Measurements from ENCODE around the gene NUP58. TPM values are rescaled to one million over a fixed set of nuclear protein-coding genes. Genes with fewer than 3 reads are reported as not detected.
A peak's percentile ranks its signal among the peaks of the same experiment; 100 is the strongest.

NUP58 gene
- total RNA-seq, 3 donors from 2014 or later, result 35.0 to 81.5 (median 68.2) TPM

DNA sequence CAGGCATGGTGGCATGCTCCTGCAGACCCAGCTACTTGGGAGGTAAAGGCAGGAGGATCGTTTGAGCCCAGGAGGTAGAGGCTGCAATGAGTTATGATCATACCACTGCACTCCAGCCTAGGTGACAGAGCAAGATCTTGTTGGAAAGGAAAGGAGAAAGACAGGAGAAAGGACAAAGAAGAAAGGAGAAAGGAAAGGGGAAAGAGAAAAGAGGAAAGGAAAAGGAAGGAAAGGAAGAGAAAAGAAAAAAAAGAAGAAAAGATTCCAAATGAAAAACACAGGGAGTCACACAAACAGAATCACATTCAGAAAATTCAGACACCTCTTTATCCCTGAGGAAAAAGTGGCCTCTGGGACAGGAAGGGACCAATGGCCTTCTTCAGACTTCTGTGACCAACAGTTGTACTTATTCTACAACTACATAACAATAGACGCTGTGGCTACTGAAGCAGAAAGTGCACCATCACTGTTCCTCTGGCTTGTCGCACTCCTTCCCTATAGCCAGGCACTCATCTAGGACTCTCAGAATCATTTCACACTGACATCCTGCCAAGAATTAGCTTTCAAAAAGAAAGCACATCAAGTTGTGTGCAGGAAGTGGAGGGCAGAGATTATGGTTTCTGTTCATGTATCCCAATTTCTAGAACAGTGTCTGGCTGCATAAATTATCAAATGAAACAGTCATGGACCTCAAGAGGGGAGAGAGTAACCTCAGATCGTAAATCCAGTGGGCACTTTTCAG is 20.1 kb upstream of the NUP58 start:
- TF ChIP-seq, protein P1, sequence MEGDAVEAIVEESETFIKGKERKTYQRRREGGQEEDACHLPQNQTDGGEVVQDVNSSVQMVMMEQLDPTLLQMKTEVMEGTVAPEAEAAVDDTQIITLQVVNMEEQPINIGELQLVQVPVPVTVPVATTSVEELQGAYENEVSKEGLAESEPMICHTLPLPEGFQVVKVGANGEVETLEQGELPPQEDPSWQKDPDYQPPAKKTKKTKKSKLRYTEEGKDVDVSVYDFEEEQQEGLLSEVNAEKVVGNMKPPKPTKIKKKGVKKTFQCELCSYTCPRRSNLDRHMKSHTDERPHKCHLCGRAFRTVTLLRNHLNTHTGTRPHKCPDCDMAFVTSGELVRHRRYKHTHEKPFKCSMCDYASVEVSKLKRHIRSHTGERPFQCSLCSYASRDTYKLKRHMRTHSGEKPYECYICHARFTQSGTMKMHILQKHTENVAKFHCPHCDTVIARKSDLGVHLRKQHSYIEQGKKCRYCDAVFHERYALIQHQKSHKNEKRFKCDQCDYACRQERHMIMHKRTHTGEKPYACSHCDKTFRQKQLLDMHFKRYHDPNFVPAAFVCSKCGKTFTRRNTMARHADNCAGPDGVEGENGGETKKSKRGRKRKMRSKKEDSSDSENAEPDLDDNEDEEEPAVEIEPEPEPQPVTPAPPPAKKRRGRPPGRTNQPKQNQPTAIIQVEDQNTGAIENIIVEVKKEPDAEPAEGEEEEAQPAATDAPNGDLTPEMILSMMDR (IDR thresholded peaks at IDR 0.05), result no peak
- TF ChIP-seq POLR2A (IDR thresholded peaks at IDR 0.05), result no peak
- no peak for TF ChIP-seq POLR2AphosphoS5 (IDR thresholded peaks at IDR 0.05)
- H3K27me3 ChIP-seq, result no peaks in the 10 kb centered on the region

DNA sequence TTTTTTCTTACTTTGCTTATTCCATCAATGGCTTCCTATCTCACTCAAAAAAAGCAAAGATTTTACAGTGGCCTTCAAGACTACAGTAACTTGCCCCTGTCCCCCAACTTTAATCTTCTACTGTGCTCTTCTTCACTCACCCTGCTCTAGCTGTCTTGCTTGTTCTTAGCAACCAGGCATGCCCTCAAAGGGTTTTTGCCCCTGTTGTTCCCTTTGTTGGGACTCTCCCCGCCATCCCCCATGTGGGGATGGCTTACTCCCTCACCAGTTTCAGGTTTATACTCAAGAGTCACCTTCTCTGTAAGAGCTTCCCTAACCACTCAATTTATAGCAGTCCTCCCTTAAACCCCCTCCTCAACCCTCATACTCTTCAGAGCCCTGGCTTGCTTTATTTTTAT is 19.5 kb upstream of the NUP58 start:
- Histone ChIP-seq H3K36me3 (no peaks in the 10 kb centered on the region), H3K4me1 (peaks cover 0 to 4% of the 10 kb centered on the region in 2 donors), H3K4me3 (no peak overlapping the region), H3K27ac (no peak overlapping the region), H3K27me3 (no peaks in the 10 kb centered on the region), H3K9me3 (no peaks in the 10 kb centered on the region)
- no peak for DNase-seq (ENCODE audit: low spot score in 2 of 2)
- TF ChIP-seq POLR2AphosphoS5 (IDR thresholded peaks at IDR 0.05) (no peak), POLR2A (IDR thresholded peaks at IDR 0.05) (no peak)
- TF ChIP-seq, protein P1 (IDR thresholded peaks at IDR 0.05), result no peak
- intact Hi-C loops (cut with DNase I; ENCODE audit: low total_unique reads), result no loop called here

More for the DNA sequence above, 20.1 kb upstream of the NUP58 start:
- Histone ChIP-seq H3K27ac (no peak overlapping the region), H3K9me3 (no peaks in the 10 kb centered on the region), H3K4me3 (no peak overlapping the region), H3K36me3 (no peaks in the 10 kb centered on the region), H3K4me1 (peaks cover 0 to 4% of the 10 kb centered on the region in 2 donors)
- no peak for DNase-seq (ENCODE audit: low spot score in 2 of 2)
- intact Hi-C loops (cut with DNase I; ENCODE audit: low total_unique reads), result no loop called here

DNA sequence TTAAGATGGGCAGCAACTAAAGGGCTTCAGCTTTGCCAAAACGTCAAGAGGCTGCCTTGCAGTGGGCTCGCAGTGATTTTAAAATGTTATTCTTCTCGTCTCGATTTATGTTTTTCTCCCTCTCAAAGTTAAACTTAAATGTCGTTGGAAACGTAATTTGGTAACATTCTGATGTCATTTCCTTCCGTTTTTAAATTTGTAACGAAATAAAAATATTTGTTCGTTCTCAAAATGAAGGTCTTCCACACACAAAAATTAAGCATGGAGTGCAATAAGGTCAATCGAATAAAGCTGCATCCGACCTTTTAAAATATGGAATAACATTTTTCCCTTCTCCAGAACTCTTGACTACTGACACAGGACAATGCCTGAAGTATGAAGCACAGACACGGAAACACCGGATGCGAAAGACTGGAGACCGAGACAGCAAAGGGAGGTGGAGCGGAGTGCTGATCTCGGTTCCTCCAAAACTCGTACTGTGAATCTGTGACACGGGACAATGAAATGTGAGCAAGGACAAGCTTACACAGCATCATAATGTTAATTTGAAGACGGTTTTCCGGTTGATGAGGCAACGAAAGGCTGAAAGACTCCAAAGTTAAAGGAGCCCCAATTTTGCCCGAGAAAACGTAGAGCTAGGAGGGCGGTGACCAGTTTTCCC is 15.0 kb upstream of the NUP58 start:
- H3K36me3 ChIP-seq, result no peaks in the 10 kb centered on the region
- intact Hi-C loops (cut with DNase I; ENCODE audit: low total_unique reads), result no loop called here
- H3K27ac ChIP-seq, result peak overlapping the region; percentile 90 to 91
- peaks cover 0 to 4% of the 10 kb centered on the region in 2 donors for H3K4me1 ChIP-seq
- peak overlapping the region; percentile 79 to 99 (median 93) for H3K4me3 ChIP-seq
- H3K27me3 ChIP-seq, result no peaks in the 10 kb centered on the region
- H3K9me3 ChIP-seq, result no peaks in the 10 kb centered on the region
- no peak for DNase-seq (ENCODE audit: low spot score in 2 of 2)
- TF ChIP-seq, protein P1 (IDR thresholded peaks at IDR 0.05), result no peak
- TF ChIP-seq POLR2AphosphoS5 (IDR thresholded peaks at IDR 0.05) (no peak), POLR2A (IDR thresholded peaks at IDR 0.05) (no peak)

DNA sequence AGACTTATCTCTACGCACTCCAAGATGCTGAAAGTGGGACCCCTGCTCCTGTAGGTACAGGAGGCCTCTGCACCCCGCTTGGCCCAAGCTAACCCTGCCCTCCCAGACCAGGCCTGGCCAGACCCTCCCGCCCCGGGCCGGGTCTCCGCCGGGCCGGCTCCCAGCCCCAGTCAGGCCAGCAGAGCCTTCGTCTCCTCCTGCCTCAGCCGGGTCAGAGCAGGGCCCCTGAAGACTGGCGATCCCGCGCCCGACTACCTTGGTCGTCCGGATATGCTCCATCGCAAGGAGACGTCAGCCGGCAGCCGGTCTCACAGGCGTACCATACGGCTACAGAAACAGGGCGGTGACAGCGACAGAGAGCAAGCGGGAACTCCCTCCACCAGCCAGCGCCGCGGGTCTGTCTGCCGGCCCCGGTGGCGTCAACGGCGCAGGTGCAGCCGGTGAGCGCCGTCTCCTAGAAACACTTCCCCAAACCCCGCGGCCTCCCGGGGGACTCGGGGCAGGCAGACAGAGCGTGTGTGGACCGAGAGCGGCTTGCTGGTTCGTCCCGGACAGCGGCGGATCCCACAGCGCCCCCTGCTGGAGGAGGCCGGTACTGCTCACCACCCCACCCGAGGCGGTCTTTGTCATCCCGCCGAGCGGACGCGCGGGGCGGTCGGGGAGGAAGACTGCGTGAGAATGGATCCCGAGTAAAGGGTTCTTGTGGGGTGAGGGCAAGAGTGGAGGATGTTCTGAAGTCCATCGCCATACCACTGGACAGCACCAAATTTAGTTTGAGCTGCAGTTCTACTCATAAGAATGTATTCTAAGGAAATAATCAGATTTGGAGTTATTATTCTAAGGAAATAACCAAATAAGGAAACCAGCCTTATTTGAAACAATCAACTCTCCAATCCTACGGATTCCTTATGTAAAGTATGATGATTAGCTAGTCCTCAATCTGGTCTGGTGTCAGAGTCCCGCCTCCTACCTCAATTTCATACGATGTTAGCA is 14.2 kb upstream of the NUP58 start, which contains the start of gene MTMR6:
MTMR6 (minus strand) TSS at position 520 of the 993 bp plus-strand sequence; CDS start at position 279, 241 bp downstream.
- Histone ChIP-seq H3K4me1 (peaks cover 0 to 4% of the 10 kb centered on the region in 2 donors), H3K36me3 (no peaks in the 10 kb centered on the region), H3K27ac (peak within 1 kb of the TSS; percentile 90 to 91), H3K4me3 (peak within 1 kb of the TSS; percentile 79 to 99 (median 93)), H3K9me3 (no peaks in the 10 kb centered on the region), H3K27me3 (no peaks in the 10 kb centered on the region)
- peak; percentile 78 to 95 for DNase-seq (ENCODE audit: low spot score in 2 of 2)
- no peak for TF ChIP-seq POLR2A (IDR thresholded peaks at IDR 0.05)
- peak in 2 of 3 donors; percentile 54 to 66 for TF ChIP-seq POLR2AphosphoS5 (IDR thresholded peaks at IDR 0.05)
- TF ChIP-seq, protein P1 (IDR thresholded peaks at IDR 0.05), result peak; percentile 99
- intact Hi-C loops (cut with DNase I; ENCODE audit: low total_unique reads), result no loop called here

All from breast epithelium (tissue), 4 donors.